NB4 (cell line): ENCODE measurements around the gene MS4A6A.
"Not testable (repeated sequence)": the region's sequence is repeated elsewhere in the genome, so short reads cannot be mapped to it uniquely, and the experiment has no call there.

ENCODE experiments used
- CTCF ChIP-seq: IDR thresholded peaks from one replicate; pipeline ENCODE4 v1.5.1; 2012; ENCODE audit warnings: low read depth, low read length
- MAX ChIP-seq: IDR thresholded peaks from 2 replicates; pipeline ENCODE4 v1.6.1; 2011; ENCODE audit warnings: low read depth, low read length

- not testable (repeated sequence) for TF ChIP-seq CTCF, MAX
These were observed 54.0 kb downstream of the MS4A6A start for GRCh38 chr11:60128866-60129265.
